Hindlimb muscle (tissue), 1 donor: ENCODE results near the gene FBN1. TPM values are rescaled to one million over a fixed set of nuclear protein-coding genes. Genes with fewer than 3 reads are reported as not detected.

ENCODE experiments used
- DNase-seq: peaks from one replicate; pipeline ENCODE4 v3.0.0-alpha.2; 2013
- polyA plus RNA-seq: library from polyadenylated mRNA; unstranded; fragments of 120-200 nt; gene quantifications from one replicate; pipeline ENCODE4 v1.2.1, GENCODE V29; 2013; ENCODE audit not compliant: insufficient read length

The FBN1 gene
- polyA plus RNA-seq, 1 donor, result 180 TPM

GRCh38 chr15:48617619-48618018 is 27.9 kb downstream of the FBN1 start:
- DNase-seq, result no peak

GRCh38 chr15:48616216-48616615 is 29.3 kb downstream of the FBN1 start:
- no peak for DNase-seq

- DNase-seq, result no peak
These were observed 31.5 kb downstream of the FBN1 start for GRCh38 chr15:48614051-48614450.

DNA sequence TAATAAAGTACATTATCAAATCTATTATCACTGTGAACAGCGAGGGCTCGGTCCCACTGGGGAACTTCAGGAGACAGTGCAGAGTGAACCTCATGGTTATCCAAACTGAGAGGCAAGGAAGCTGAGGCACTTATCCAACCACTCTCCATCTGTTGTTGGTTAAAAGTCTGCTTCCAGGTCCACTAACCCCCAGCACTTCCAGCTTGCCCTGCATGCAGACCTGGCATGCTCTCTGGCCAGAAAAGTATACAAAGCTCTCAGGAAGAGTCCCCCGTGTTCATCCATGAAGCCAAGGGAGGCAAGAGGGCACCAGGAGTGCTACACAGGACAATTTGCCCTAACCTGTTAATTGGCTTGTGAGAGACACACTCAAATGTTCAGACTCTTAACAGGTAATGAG is 36.0 kb downstream of the FBN1 start:
- no peak for DNase-seq

GRCh38 chr15:48607846-48608245 is 37.7 kb downstream of the FBN1 start:
- no peak for DNase-seq

GRCh38 chr15:48604567-48604966 is 40.9 kb downstream of the FBN1 start:
- no peak for DNase-seq

DNA sequence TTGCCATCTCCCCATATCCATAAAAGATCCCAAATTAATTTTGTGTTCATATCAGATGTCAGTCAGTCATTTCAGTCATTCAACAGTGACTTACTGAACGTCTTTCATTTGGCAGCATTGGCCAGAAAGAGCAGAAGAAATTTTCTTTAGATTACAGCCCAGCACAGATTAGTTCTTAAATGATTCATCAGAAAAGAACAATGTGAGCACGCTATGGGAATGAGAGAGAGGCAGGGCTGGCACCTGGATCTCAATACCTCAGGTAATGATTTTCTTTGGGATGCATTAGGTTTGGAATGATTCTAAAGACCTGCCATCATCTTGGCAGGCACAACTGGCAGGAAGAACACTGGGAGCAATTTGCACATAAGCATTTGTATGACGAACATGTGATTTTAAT is 41.6 kb downstream of the FBN1 start:
- no peak for DNase-seq

DNA sequence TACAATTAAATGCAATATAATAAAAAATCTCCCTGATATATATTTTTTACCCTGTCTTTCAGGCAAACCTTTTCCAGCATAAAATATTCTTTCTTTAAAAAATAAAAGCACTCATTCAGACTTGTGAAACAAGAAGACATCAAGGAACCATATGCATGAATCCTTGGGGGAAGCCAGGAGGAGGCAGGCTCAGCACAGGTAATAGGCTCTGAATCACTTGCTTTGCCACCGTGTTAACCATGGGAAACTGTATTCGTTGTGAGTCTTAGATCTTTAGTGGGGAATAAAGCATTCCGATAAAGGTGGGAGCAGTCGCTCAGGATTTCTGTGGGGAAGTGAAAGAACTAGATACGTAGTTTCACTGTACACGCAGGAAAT is 42.4 kb downstream of the FBN1 start:
- DNase-seq, result no peak

GRCh38 chr15:48602358-48603122 is 43.0 kb downstream of the FBN1 start:
- DNase-seq, result no peak

DNA sequence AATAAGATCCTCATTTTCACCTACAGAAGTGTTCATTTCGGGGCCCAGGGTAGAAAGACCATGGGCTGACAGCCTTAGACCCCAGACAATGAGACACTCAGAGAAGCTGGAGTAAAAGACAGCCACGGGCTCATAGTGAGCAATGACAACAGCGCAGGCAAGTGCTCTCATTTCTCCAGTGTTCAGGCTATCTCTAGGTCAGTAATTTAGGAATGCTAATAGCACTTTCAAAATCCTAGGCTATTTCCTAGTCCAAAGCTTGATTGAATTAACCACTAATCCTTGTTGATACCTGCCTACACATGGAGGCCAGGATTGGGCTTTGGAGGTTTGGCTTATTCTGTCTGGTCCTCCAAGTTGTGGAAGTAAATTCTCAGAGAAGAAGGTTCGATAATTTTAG is 44.4 kb downstream of the FBN1 start:
- DNase-seq, result no peak

- no peak for DNase-seq
These were observed 48.7 kb downstream of the FBN1 start for GRCh38 chr15:48596841-48597240.

GRCh38 chr15:48596415-48596814 is 49.1 kb downstream of the FBN1 start:
- DNase-seq, result no peak

- DNase-seq, result no peak
These were observed 49.5 kb downstream of the FBN1 start for GRCh38 chr15:48595981-48596380.

GRCh38 chr15:48592933-48593332 is 52.6 kb downstream of the FBN1 start:
- no peak for DNase-seq

DNA sequence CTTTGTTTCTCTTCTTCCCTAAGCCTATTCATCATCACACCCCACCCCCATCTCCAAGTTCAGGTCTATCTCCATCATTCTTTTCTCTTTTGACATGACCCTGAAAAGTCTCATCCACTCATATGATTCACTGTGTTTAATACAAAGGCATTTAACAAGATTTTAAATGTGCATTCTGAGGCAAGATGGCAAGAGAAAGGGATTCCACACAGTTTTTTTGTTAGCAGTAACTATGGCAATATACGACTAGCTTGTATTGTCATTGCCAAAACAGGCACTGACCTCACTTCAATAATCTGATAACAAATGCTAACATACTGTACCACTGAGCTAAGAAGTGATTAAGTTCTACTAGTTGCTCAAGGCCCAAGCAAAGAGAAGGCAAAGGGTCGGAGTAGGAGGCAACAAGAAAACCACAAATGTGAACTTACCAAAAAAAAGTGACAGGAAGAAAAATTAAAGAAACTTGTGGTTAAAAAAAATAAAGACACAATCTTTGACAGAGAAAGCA is 53.2 kb downstream of the FBN1 start:
- no peak for DNase-seq

GRCh38 chr15:48590723-48591122 is 54.8 kb downstream of the FBN1 start:
- no peak for DNase-seq

DNA sequence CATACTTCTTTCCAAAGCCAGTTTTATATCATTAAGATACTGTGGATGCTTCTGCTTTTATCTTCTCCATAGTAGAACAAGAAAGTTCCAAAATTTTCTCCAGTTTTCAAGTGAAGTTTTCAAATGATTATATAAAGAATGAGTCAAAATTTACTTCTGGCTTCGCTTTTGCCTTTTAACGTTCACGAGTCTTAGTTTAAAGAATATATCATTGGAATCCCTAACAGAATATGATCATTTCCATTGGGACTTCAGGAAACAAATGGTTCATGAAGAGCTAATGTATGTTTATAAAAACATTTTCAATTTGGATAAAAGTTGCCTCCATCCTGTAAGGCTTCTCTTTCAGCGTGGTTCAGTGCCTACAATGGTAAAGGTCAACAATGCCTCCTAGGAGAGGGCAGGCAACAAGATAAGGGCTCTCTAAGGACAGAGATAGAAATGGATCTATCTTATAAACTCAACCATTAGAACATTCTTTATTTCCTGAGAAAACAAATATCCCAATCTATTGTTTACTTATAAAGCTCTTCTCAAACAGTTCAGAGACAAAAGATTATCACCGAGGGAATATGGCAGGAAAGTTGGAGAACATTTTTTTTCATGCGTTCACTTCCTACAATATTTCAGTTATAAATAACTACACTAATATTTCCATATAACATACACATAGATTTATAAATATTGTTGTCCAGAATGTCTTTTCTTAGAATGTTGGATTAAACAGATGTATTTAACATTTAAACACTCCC is 60.5 kb downstream of the FBN1 start:
- no peak for DNase-seq

DNA sequence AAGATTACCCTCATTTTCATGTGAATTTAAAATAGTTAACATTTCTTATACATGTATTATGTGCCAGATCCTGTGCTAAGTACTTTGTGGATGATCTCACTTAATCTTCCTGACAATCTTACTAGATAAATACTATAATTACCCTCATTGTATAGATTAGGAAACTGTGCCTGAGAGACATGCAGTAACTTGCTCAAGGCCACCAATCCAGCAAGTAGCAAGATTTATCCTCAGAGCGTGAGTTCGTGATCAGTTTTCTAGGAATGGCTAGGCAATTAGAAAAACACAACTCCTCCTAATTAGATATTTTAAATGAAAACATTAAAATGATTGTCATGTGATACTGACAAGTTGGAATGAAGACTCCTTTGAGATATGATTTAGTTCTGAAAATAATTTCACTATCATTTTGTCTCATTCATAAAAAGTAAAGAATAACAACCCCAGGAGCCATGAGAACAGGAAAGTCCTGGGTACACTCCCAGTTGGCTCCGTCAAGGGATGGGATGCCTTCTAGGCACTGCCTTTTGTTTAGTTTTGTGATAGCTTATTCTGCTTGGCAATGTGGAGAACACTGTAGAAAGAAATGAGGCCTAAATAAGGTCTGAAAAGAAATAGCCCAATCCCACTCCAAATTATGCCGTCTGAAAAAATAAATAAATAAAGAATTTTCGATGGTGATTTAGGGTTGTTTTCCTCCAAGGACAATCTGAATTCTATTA is 61.3 kb downstream of the FBN1 start:
- DNase-seq, result no peak

DNA sequence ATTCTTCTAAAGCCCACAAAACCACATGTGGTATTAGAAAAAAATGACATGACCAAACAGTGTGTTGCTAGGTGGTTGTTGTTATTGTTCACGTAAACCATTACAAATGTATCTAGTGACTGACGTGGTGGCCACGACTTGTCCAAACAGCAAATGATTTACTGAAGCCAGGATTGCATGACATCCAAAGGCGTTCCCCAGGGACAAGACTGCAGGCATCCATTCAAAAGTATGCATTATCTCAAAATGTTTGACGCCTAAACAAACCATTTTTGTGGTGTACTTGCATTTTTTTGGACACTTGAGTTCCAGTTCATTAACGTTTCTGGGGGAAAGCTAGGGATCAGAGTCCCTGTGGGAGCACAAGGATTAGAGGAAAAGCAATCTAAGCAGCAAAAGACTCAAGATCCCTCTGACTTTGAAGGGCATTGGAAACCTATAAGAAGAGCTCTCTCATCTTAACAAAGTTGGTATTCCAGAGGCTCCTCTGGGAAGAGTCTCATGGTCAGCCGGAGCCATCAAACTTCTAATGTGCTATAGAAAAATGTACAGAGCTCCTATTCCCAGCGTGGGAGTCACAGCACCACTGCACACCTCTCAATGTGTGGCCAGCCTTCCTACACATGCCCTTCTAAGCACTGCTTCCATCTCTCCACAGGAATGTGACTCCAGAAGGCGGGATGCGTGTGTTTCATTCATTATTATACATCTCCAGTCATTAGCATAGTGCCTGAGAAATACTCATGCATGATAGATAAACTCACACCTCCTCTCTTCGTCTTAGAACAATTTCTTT is 62.9 kb downstream of the FBN1 start:
- no peak for DNase-seq

DNA sequence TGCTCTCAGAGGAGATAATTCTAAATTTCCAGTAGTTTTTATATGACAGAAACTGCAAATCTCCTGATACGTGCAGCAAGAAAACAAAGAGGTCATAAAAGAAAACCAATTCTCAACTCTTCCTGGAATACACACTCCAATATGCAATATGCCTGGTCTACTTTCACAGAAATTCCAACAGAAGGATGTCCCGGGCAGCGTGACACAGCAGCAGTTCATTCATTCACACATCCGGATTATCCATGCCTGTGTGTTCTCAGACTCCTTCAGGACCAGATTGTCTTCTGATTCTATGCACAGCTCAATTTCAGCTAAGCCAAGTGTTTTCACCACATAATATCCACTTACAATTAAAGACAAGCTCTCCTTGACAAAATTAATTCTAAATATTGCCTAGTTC is 64.3 kb downstream of the FBN1 start:
- no peak for DNase-seq

DNA sequence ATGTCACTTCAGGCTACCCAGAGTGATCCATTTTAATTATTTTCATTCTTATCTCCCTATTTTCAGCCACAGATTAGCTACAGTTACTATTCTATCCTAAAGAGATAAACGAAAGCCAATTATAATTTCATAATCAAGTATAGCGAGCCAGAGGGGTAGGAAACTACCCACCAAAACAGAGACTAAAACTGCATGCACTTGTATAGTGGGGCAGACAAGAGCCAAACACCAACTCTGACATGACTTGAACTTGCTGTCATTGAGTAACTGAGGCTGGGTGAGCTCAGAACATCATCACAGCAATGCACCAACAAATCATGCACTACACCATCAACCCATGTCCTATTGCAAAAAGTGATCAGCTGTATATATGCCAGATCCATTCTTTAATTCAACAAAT is 64.8 kb downstream of the FBN1 start:
- DNase-seq, result no peak

- DNase-seq, result no peak
These were observed 65.4 kb downstream of the FBN1 start for GRCh38 chr15:48579945-48580671.
